Neural cell (in vitro differentiated cells): ENCODE measurements around the gene SOCS3.

ENCODE experiments used
- EP300 ChIP-seq: fragments of 450-650 bp; conservative IDR thresholded peaks from 2 replicates; pipeline ENCODE4 v1.6.1; 2014; ENCODE audit warnings: antibody characterized with exemption, mild to moderate bottlenecking, moderate library complexity; ENCODE audit not compliant: poor library complexity, severe bottlenecking
- EZH2 ChIP-seq: fragments of 200-600, 300-800 bp; shearing (Covaris generic), sonication (generic); IDR thresholded peaks from 2 replicates; pipeline ENCODE4 v1.6.1; 2014; ENCODE audit warnings: antibody characterized with exemption, low read length, borderline replicate concordance, mild to moderate bottlenecking; ENCODE audit not compliant: insufficient read depth, poor library complexity, severe bottlenecking
- POLR2AphosphoS5 ChIP-seq: IDR thresholded peaks from 2 replicates; pipeline ENCODE4 v1.6.1; 2012
- TAF1 ChIP-seq: IDR thresholded peaks from 2 replicates; pipeline ENCODE4 v1.6.1; 2012; ENCODE audit warnings: low read depth
- TF ChIP-seq, protein P1 (sequence below): fragments of 450-650 bp; IDR thresholded peaks from 2 replicates; pipeline ENCODE4 v1.5.1; 2014; ENCODE audit warnings: antibody characterized with exemption, mild to moderate bottlenecking, moderate library complexity; ENCODE audit not compliant: poor library complexity, severe bottlenecking
- TF ChIP-seq, protein P2 (sequence below): IDR thresholded peaks from 2 replicates; pipeline ENCODE4 v1.6.1; 2012; ENCODE audit warnings: borderline replicate concordance

DNA sequence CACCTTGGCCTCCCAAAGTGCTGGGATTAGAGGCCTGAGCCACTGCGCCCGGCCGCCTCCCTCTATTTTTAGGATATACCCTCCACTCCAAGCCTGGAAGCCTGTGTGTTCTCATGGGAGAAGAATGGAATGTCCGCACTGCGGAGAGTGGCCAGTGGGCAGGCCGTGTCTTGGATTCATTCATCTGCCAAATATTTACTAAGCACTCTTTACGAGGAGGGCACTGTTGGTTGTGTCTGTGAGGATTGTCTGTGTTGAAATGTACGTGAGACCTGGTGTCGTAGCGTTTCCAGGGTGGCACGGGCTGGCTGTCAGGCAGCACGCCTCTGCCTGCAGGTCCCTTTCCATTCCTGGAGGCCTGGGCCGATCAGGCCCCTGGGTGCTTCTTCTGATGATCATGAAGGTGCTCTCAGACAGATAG is 37.8 kb upstream of the SOCS3 start:
- TF ChIP-seq, protein P1, sequence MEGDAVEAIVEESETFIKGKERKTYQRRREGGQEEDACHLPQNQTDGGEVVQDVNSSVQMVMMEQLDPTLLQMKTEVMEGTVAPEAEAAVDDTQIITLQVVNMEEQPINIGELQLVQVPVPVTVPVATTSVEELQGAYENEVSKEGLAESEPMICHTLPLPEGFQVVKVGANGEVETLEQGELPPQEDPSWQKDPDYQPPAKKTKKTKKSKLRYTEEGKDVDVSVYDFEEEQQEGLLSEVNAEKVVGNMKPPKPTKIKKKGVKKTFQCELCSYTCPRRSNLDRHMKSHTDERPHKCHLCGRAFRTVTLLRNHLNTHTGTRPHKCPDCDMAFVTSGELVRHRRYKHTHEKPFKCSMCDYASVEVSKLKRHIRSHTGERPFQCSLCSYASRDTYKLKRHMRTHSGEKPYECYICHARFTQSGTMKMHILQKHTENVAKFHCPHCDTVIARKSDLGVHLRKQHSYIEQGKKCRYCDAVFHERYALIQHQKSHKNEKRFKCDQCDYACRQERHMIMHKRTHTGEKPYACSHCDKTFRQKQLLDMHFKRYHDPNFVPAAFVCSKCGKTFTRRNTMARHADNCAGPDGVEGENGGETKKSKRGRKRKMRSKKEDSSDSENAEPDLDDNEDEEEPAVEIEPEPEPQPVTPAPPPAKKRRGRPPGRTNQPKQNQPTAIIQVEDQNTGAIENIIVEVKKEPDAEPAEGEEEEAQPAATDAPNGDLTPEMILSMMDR, result no peak
- TF ChIP-seq, protein P2, sequence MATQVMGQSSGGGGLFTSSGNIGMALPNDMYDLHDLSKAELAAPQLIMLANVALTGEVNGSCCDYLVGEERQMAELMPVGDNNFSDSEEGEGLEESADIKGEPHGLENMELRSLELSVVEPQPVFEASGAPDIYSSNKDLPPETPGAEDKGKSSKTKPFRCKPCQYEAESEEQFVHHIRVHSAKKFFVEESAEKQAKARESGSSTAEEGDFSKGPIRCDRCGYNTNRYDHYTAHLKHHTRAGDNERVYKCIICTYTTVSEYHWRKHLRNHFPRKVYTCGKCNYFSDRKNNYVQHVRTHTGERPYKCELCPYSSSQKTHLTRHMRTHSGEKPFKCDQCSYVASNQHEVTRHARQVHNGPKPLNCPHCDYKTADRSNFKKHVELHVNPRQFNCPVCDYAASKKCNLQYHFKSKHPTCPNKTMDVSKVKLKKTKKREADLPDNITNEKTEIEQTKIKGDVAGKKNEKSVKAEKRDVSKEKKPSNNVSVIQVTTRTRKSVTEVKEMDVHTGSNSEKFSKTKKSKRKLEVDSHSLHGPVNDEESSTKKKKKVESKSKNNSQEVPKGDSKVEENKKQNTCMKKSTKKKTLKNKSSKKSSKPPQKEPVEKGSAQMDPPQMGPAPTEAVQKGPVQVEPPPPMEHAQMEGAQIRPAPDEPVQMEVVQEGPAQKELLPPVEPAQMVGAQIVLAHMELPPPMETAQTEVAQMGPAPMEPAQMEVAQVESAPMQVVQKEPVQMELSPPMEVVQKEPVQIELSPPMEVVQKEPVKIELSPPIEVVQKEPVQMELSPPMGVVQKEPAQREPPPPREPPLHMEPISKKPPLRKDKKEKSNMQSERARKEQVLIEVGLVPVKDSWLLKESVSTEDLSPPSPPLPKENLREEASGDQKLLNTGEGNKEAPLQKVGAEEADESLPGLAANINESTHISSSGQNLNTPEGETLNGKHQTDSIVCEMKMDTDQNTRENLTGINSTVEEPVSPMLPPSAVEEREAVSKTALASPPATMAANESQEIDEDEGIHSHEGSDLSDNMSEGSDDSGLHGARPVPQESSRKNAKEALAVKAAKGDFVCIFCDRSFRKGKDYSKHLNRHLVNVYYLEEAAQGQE, result no peak
- TF ChIP-seq EZH2, result no peak
- TF ChIP-seq TAF1, result no peak
- TF ChIP-seq POLR2AphosphoS5, result no peak
- TF ChIP-seq EP300, result no peak
